ENCODE results near the gene NCBP3. TPM values are rescaled to one million over a fixed set of nuclear protein-coding genes. Genes with fewer than 3 reads are reported as not detected.
A peak's percentile ranks its signal among the peaks of the same experiment; 100 is the strongest.

The NCBP3 gene
- total and polyA plus RNA-seq, 9 of the 15 experiments (the other 6 are each of a cell fraction or from before 2014, with no cell fraction given), result 3.1 to 25.5 (median 20.5) TPM

- ATAC-seq (peak; percentile 43), DNase-seq (ENCODE audit: extremely low read depth in 1 of 4, low spot score in 3 of 4) (peak; percentile 46 to 66 (median 63)), FAIRE-seq (no peak)
- no peaks in the 10 kb centered on the region for H3K27me3 ChIP-seq (ENCODE audit: control insufficient read depth in 2 of 2, insufficient read depth in 2 of 2, low read length in 2 of 2)
- H3K36me3 ChIP-seq (ENCODE audit: control insufficient read depth, insufficient read depth, low read length), result no peaks in the 10 kb centered on the region
- H4K20me1 ChIP-seq (replicated peaks; ENCODE audit: control insufficient read depth, insufficient read depth, low read length), result no peaks in the 10 kb centered on the region
- H3K9ac ChIP-seq (ENCODE audit: insufficient read depth in 1 of 2, low read depth in 2 of 2, low read length in 2 of 2), result peak overlapping the region; percentile 46 to 90; a peak in 3 of 4 replicates
- CTCF ChIA-PET (ENCODE audit: low intra/inter-chr PET ratio), result interaction anchor here (0.7 kb wide), 1 partner anchor 115 kb away, joined by 3 read pairs; no protein-coding TSS in a partner anchor
- peaks cover 33% of the 10 kb centered on the region for H3K79me2 ChIP-seq (ENCODE audit: control insufficient read depth, insufficient read depth, low read length)
- H2AFZ ChIP-seq (ENCODE audit: low read depth, low read length), result peak overlapping the region; percentile 63
- intact Hi-C loops (cut with micrococcal nuclease), result no loop called here
- no peaks in the 10 kb centered on the region for H3K9me3 ChIP-seq (replicated peaks; ENCODE audit: control insufficient read depth, insufficient read depth, low read depth, low read length)
- H3K27ac ChIP-seq (ENCODE audit: extremely low read depth, low read depth, low read length), result peak overlapping the region; percentile 48; the same call in 1 of the 3 replicates
- BruUV-seq (replicated peaks), result no TSS peak
- peaks cover 33 to 70% of the 10 kb centered on the region in 2 experiments for H3K4me1 ChIP-seq (replicated peaks in 1 of 2; ENCODE audit: control insufficient read depth in 2 of 2, insufficient read depth in 2 of 2, low read length in 2 of 2)
- in situ Hi-C loops (cut with MboI), result no loop called here
- no peaks in the 10 kb centered on the region for H3K9me1 ChIP-seq (ENCODE audit: control insufficient read depth, insufficient read depth, low read length)
- peak overlapping the region; percentile 61 for H3K4me3 ChIP-seq
- WGBS (ENCODE audit: insufficient coverage, low coverage, missing lambda C conversion rate), result under 1% methylated on average over 36 of the region's 96 CpGs
- POLR2A ChIA-PET, result interaction anchor here (0.7 to 2.5 kb wide), 2 partner anchors 22 to 229 kb away, joined by 3 to 9 read pairs; no protein-coding TSS in a partner anchor
- peak overlapping the region; percentile 78 for H3K4me2 ChIP-seq (ENCODE audit: insufficient read depth, low read length)
- TF ChIP-seq PHF20 (IDR thresholded peaks at IDR 0.05; ENCODE audit: partially characterized antibody), result no peak
- TF ChIP-seq, protein P1, sequence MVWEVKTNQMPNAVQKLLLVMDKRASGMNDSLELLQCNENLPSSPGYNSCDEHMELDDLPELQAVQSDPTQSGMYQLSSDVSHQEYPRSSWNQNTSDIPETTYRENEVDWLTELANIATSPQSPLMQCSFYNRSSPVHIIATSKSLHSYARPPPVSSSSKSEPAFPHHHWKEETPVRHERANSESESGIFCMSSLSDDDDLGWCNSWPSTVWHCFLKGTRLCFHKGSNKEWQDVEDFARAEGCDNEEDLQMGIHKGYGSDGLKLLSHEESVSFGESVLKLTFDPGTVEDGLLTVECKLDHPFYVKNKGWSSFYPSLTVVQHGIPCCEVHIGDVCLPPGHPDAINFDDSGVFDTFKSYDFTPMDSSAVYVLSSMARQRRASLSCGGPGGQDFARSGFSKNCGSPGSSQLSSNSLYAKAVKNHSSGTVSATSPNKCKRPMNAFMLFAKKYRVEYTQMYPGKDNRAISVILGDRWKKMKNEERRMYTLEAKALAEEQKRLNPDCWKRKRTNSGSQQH (CRISPR knock-in tag; IDR thresholded peaks at IDR 0.05), result no peak
- no peak for TF ChIP-seq ARHGAP35 (IDR thresholded peaks at IDR 0.05; ENCODE audit: partially characterized antibody)
- TF ChIP-seq NELFE (IDR thresholded peaks at IDR 0.05; ENCODE audit: insufficient read depth, insufficient read length), result no peak
- no peak for TF ChIP-seq THAP12 (CRISPR knock-in tag; IDR thresholded peaks at IDR 0.05)
- no peak for TF ChIP-seq E2F3 (CRISPR knock-in tag; IDR thresholded peaks at IDR 0.05)
- no peak for TF ChIP-seq TFAM (CRISPR knock-in tag; conservative IDR thresholded peaks at IDR 0.05)
- TF ChIP-seq HLTF (IDR thresholded peaks at IDR 0.05), result no peak
- TF ChIP-seq, protein P2, sequence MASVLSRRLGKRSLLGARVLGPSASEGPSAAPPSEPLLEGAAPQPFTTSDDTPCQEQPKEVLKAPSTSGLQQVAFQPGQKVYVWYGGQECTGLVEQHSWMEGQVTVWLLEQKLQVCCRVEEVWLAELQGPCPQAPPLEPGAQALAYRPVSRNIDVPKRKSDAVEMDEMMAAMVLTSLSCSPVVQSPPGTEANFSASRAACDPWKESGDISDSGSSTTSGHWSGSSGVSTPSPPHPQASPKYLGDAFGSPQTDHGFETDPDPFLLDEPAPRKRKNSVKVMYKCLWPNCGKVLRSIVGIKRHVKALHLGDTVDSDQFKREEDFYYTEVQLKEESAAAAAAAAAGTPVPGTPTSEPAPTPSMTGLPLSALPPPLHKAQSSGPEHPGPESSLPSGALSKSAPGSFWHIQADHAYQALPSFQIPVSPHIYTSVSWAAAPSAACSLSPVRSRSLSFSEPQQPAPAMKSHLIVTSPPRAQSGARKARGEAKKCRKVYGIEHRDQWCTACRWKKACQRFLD (CRISPR knock-in tag; IDR thresholded peaks at IDR 0.05), result no peak
- TF ChIP-seq TGIF2 (CRISPR knock-in tag; IDR thresholded peaks at IDR 0.05), result no peak
- no peak for TF ChIP-seq ZNF764 (CRISPR knock-in tag; IDR thresholded peaks at IDR 0.05; ENCODE audit: low read depth)
- TF ChIP-seq OTX1 (CRISPR knock-in tag; IDR thresholded peaks at IDR 0.05), result 0 out of 2 replicates have a peak, but pooled peaks have one; percentile 9
- no peak for TF ChIP-seq ZC3H11A (IDR thresholded peaks at IDR 0.05; ENCODE audit: low read depth, low read length)
Measured at GRCh38 chr17:3892095-3892998, 46.3 kb upstream of the NCBP3 start.
